Activated CD4-positive, alpha-beta T cell treated with anti-CD3 and anti-CD28 coated beads, Interleukin-2, amount 50 U/mL, for 4 hours (primary cell): ENCODE data around the gene DCTN3.
"Not testable (repeated sequence)": the region's sequence is repeated elsewhere in the genome, so short reads cannot be mapped to it uniquely, and the experiment has no call there.

Source experiments
- DNase-seq, 2 experiments: peaks; one replicate each; pipeline ENCODE4 v3.0.0-alpha.2; 2020

DCTN3 gene

DNA sequence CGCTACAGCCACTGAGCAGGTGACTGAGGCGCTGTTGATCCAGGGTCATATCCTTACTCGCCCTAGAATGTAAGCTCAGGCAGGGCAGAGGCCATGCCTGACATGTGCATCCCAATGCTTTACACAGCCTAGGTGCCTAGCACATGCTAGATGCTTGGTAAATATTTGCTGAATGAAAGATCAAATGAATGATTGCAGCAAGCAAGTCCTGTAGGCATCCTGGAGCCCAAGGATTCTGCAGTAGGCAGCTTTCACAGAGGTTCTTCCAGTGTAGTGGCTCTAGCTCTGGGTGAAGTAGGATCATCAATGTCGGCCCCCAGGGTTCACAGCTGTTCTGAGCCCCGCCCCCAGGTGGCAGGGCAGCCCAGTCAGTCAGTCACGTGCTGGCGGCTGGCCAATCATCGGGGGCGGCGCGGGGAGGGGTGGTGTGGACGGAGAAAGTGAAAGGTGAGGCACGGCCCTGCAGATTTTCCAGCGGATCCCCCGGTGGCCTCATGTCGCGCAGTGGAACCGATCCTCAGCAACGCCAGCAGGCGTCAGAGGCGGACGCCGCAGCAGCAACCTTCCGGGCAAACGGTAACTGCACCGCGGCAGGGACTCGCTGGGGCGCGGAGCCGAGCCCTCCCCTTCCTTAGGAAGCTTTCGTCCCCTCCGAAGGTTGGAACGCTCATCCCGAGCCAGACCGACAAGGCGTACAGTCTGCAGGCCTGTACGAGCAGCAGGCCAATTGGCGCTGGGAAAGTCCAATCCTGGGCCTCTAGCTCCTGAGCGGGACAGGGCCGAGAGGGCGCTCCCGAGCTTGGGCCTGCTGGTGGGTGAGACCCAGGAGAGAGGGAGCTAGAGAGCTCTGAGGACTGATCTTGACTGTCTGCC, 26.2 kb upstream of the DCTN3 start, which contains the start of gene GALT:
TSS of gene GALT (plus strand) at position 465 of the 873 bp plus-strand sequence. CDS start at position 495, 30 bp downstream.
- DNase-seq: peak; percentile 97 to 98

DNA sequence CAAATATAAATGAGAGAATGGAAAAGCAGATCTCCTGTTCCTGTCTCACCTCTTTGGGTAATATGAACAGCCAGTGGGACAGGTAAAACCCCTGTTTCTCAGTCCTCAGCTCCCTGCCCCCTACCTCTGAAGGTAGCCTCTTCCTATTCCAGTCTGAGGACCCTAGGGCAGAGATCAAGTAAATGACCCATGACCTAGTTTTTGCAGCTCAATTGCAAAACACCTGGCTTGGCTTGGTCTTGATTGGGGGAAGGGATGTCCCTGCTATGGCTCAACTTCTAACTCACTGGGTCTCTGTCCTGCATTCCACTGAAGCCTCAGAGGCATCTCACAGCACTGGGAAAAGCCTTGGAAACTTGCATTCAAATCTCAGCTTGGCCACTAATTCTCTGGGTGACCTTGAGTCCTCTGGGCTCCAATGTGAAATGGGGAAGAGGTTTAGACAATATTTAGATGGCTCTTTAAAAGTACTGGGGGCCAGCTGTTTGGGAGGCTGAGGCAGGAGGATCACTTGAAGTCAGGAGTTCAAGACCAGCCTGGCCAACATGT, 24.5 kb upstream of the DCTN3 start:
- DNase-seq: no peak

DNA sequence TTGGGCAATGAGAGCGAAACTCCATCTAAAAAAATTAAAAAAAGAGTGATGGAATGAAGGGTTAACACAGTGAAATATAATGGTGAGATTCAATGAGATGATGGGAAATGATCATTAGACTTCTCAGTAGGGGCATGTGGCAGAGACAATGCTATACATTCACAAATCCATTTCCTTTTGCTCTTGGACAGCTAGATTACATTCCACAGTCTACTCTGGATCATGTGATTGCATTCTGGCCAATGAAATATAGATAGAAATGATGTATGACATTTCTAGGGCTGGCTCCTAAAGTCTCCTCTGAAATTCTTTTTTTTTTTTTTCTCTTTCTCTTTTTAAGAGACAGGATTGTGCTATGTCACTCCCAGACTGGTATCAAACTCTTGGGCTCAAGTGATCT, 22.4 kb upstream of the DCTN3 start:
- no peak for DNase-seq

DNA sequence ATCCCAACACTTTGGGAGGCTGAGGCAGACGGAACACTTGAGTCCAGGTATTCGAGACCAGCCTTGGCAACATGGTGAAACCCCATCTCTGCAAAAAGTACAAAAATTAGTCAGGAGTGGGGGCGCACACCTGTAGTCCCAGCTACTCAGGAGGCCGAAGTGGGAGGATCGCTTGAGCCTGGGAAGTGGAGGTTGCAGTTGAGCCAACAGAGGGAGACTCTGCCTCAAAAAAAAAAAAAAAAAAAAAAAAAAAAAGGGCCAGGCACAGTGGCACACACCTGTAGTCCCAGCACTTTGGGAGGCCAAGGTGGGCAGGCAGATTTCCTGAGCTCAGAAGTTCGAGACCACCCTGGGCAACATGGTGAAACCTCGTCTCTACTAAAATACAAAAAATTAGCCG, 19.0 kb upstream of the DCTN3 start:
- DNase-seq: not testable (repeated sequence)

DNA sequence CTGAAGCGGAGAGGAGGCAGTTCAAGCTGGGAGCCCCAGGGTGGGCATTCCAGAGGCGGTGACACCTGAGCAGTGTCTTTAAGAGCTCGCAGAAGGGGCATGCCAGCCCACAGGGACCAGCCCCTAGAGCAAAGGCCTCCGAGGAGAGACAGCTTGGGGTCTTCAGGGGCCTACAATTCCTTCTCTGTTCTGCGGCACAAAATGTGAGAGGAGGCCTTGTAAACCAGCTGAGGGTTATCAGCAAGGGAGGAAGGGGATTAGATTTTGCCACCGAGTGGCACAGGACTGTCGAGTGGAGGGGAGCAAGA, 17.8 kb upstream of the DCTN3 start:
- DNase-seq: no peak

DNA sequence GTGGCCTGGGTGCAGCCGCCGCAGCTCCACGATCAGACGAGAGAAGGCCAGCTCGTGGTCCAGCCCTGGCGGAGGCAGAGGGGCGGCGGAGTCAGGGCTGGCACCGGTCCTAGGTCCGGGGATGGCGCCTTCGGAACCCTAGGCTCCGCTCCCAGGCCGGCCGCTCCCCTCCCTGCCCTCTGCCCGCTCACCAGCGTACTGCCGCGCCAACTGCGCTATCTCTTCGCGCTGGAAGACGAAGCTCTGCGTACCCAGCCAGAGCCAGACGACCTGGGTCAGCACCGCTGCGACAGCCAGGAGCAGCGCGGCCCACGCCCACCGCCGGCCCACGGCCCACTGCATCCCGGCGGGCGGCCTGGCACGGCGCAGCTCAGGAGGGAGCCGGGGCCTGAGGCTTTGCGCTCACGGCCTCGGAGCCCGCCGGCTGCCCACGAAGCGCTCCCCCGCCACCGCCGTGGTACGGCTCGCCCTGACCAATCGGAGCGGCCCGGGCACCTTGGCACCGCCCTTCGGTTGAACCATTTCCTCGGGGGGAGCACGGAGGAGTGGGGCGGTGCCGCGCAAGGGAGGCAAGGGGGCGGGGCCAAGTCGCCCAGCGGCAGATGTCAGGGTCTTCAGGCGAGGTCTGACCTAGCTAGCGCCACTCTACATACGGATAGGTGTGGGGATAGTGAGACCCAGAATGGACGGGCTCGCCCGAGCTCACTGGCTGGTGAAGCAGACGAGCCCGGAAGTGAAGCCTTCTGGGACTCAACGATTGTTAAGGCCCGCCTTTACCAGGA, 17.3 kb upstream of the DCTN3 start, which contains the start of gene SIGMAR1:
TSS of gene SIGMAR1 (minus strand) at position 432 of the 782 bp plus-strand sequence. CDS start at position 342, 90 bp downstream.
- peak; percentile 89 to 90 for DNase-seq

DNA sequence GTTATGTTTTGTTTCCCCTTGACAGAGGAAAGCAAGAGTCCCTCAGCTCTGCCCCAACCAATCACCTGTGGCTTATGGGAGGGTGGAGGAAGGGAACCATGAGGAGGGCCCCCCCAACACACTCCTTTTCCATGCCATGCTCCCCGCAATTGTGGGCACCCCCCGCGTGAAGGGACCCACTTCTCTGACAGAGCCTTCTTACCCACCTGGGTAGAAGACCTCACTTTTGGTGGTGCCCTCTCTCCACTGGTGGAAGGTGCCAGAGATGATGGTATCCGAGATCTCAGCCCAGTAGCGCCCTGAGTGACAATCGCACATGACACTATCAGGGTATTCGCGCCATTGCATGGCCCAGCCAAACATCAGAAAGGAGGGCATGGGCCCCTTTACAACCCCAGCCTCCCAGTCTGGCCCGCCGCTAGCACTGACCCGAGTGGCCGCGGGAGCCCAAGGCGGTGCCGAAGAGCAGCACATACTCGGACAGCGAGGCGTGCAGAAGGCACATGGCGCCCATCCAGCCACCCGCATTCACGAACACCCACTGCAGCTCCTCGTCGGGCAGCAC, 16.6 kb upstream of the DCTN3 start:
- DNase-seq: no peak

DNA sequence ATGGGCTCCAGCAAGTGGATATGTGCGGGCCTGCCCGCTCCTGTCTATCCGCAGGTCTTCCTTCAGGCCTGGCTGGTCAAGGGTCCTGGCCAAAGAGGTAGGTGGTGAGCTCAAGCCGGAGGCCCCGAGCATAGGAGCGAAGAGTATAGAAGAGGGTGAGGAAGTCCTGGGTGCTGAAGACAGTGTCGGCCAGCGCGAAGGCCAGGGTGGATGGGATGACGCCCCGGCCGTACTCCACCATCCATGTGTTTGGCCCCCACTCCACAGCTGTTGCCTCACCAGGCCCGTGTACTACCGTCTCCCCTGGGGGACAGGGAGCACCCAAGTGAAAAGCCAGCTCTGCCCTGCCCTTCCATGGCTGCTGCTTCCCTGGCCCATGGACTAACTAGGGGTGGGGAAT, 15.3 kb upstream of the DCTN3 start:
- no peak for DNase-seq

DNA sequence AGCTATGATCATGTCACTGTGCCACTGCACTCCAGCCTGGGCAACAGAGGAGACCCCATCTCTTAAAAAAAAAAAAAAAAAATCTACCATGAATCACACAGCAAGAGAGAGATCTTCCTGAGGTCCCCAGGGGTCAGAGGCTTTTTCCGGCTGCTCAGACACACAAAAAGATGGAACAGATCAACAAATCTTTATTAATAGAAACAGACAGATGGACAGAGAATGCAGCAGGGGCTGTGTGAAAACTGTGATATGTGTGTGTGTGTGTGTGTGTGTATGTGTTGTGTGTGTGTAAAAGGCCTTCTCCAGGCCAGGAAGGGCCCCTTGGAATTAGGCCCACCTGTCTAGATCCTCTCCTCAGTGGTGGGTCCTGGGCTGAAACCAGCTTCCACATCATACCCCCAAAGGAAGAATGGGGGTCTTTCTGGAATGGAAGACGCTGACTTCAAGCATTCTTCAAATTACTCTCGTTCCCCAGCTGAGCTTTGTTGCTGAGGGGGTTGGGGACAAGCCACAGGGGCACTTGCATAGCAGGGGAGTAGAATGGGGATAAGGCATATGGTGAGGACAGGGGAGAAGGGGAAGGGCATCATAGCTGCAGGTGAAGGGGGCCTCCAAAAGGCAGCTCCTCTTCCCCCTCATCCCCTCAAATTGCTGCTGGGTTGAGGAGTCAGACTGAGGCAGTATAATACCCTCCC, 14.4 kb upstream of the DCTN3 start:
- DNase-seq: no peak

DNA sequence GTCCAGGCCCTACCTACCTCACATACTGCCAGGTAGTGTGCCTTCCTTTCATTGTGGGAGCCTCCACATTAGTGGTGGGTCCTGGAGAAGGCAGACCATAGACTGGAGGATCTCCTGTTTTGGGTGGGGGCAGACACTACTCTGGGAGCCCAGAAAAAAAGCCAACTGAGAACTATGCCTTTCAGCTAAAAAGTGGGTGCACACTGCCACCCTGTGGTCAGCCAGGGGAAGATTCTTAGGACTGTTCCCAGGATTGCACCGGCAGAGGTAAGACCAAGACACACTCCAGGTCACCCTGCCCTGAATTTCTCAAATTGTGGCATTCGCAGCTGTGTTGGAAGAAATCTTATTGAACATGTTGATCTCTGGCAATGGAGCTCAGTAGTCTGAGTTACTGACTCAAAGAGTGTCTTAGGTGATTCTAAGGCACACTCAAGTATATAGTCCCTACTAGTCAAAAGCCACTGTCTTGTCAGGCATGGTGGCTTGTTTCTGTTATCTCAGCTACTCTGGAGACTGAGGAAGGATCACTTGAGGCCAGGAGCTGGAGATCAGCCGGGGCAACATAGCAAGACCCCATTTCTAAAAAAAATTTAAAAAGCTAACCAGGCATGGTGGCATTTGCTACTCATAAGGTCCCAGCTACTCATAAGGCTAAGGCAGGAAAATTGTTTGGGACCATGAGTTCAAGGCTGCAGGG, 13.7 kb upstream of the DCTN3 start:
- DNase-seq: peak; percentile 73 to 75

DNA sequence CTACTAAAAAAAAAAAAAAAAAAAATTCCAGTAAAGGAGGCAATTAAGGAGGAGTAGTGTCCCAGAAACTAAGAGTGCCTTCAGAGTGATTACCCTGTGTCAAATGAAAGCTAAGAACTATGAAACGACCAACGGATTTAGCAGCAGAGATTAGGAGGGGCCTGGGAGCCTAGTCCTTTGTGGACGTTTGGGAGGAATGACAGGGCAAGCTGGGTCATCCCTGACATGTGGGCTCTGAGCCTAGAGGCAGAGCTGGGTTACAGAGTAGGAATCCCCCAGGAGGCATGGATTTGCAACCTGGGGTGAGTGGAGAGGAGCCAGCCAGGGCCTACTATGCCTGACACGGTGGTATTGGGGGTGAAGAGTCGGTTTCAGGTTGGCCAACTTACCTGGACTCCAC, 12.9 kb upstream of the DCTN3 start:
- DNase-seq: no peak

DNA sequence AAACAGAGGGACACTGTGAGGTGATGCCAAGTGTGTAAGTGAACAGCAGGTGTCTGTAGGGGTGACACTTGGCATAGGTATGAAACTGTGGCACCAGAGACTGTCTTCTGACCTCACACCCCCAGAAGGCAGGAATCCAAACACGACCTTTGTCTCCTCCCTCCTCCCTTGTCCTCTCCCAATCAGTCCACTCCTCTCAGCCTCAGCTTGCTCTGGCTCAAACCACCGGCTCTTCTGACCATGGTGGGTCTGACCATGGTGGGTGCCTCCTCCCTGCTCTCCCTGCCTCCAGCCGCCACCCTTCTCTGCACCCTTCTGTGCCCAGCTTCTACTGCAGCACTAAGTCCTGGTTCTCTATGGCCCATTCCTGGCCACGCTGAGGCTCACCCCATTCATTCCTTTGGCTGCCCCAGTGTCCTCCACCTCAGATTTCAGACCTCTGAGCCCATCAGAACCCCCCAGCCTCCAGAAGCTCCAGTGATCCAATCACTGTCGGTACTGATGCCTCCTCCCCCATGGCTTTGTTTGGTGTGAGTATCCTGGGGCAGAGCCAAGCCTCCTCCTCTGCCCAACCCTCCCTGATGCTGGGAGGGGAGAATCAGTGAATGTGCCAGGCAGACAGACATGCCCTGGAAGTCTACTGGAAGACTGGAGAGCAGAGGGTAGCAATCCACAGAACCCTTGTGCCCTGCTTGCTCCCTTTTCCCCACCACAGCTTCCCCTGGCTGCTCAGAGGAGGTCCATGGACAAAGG, 10.3 kb upstream of the DCTN3 start:
- DNase-seq: no peak

DNA sequence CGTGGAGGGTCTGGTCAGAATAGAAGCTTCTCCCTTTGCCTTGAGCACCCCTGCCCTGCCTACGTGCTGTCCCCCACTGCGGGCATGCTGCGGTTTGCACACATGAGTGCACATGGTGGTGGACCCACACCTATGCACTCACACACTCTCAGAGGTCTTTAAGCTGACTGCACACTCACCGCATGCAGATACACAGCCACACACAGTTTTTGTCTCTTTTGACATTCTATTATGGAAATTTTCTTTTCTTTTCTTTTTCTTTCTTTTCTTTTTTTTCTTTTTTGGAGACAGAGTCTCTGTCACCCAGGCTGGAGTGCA, 9.2 kb upstream of the DCTN3 start:
- DNase-seq: no peak

DNA sequence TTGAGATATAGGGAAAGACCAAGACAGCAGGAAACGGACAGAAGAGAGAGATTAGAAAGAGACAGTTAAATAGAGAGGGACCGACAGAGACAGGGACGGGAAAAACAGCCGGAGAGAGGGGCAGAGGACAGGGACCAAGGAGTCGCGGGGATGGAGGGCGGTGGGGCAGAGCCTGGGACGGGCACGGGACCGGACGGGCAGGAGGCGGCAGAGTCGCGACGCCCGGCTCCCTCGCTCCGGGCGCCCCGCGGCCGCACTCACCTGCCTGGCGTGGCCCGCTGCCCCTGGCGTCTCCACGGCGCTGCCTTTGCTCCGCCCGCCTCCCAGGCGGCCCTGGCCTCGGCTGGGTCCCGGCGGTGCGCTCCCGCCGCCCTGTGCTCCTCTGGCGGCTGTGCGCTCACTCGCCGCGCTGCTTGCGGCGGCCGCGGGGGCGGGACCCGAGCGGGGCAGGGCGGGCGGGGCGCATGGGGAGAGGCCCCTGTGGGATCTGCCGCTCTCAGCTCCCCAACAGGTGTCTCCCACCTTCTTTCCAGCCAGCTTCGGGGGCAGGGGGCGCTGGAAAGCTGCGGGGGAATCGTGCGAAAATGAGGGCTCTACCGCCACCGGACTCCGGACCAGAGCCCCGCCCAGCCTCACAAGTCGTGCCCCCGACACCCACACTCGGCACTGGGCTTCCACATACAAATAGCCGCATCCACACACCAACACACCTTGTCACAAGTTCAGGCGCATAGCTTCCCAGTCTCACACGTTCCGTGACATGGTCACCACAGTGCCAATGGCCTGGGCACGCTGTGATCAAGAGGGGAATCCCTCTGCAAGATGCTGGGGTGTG, 8.6 kb upstream of the DCTN3 start, which contains the start of gene ARID3C:
TSS of gene ARID3C (minus strand) at position 411 of the 835 bp plus-strand sequence. CDS start 1,052 bp downstream, outside the sequence.
- DNase-seq: peak; percentile 41 to 42

DNA sequence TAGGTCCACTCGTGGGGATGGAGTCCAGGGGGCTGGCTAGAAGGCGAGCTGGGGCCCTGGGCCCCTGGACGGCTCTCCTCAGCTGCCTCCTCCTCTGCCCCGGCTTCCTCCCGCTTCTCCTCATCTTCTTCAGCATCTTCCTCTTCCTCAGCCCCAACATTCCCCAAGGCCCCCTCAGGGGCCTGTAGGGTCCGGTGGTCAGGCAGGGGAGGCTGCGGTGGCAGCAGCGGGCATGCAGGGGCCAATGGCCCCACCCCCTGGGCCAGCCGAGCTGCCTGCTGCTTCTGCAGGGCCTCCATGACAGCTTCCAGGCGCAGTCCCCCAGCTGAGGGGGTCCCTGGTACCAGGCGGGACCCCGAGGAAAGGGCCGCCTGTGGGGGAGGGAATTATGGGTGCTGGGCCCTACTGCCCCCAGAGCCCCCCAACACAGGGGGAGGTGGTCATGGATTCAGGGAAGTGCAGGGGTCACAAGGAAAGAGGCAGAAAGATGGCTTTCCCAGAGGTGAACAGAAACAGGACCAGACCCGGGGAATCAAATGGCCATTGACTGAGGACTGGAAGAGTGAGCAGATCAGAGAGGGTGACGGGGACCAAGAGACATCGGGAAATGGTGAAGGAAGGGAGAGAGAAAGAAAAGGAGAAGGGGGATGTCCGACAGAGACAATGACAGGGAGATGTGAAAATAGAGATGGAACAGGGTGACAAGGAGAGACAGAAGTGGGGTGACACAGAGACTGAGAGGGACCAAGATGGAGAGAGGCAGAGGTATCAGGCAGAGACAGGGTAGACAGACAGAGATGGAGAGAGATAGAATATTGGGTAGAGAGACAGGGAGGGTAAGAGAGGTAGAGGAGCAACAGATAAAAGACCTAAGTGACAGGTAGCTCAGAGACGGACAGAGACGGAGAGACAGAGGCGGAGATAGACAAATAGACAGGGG, 7.7 kb upstream of the DCTN3 start:
- no peak for DNase-seq

DNA sequence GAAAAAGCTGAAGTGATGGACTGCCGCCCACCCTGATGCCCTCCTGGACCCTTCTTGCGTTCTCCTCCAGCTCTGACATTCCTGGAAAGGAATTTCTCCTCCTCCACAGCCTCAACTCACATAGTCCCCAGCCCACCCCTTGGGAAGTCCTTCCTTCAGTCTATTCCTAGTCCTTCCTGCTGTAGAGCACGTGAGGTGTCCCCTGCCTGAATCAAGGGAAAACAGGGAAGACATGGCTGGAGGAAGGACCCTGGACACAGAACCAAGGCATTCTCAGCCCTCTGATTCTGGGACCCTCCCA, 4.8 kb upstream of the DCTN3 start:
- no peak for DNase-seq

DNA sequence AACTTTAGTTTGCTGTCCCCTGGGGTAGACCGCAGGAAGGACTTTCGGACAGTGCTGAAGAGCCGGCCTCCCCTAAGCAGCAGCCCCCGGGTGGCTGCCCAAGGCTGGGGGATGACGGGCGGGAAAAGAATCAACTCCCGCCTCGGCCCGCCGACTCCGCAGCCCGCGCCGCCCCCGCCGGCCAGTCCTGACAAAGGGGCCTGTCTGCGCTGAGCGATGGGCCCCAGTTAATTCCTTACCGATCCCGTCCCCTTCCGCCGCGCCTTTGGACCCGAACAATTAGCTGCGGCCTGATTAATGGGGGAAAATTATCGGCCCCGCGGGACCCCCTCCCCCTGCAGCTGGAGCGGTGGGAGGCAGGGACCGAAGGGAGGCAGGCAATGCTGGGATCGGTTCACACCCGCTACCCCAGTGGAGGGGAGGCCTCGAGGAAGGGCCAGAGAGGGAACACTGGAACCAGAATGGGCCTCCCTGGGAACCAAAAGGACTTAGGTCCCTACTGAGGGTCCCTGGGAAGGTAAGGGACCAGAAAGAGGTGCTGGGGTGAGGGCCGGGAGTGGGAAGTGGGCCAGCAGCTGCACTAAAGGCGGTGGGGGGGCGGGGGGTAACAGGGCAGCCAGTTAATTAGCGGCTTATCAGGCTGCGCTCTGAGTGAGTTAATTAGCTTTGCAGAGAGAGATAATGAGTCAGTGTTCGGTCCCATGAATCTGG, 4.3 kb upstream of the DCTN3 start:
- no peak for DNase-seq

DNA sequence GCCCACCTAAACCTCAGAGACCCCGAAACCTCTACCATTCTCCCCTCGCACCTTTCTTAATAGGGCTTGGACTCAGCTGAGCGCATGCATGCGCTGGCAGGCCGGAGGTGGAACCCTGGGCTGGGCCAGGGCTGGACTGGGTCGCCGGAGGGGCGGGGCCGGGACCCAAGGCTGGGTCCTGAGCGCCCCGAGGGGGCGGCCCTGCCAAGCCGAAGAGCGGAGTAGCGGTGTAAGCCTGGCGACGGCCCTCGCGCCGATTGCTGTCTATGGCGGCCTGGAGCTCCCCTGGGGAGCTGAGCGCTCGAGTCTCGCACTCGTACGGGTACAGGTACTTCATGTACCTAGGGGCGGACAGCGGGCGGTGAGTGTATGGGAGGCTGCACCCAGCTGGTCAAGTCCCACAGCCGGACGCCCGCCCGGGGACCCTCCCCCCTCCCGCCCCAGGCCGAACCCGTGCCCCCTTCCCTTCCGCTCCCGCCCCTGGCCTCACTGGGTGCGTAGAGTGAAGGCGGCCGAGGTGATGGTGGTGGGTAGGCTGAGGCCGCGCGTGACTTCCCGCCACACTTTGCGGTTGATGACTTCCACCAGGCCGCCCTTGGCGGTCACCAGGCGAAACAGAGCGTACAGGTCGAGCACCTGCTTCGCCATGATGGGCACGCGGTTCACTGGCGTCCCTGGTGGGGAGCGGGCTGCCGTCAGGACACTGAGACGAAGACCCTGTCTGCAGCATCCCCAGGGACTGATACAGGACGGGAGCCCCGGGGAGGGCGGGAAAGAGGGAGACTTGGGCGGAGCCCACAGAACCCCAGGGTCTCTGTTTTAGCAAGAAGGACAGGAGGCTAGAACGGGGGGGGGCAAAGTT, 3.3 kb upstream of the DCTN3 start:
- no peak for DNase-seq
